Hepatocyte (in vitro differentiated cells): ENCODE data around the gene DIAPH3.
"Not testable (repeated sequence)": the region's sequence is repeated elsewhere in the genome, so short reads cannot be mapped to it uniquely, and the experiment has no call there.

Experiments used
- EZH2phosphoT487 ChIP-seq: fragments of 200-600 bp; sonication (generic); IDR thresholded peaks from one replicate; pipeline ENCODE4 v1.6.1; 2018; ENCODE audit warnings: antibody characterized with exemption, mild to moderate bottlenecking, low read depth, moderate library complexity; ENCODE audit not compliant: unreplicated experiment, severe bottlenecking
- TF ChIP-seq, protein P1 (sequence below): fragments of 200-600 bp; sonication (generic); IDR thresholded peaks from 2 replicates; pipeline ENCODE4 v1.5.1; 2016; ENCODE audit warnings: antibody characterized with exemption, mild to moderate bottlenecking; ENCODE audit not compliant: poor library complexity

DNA sequence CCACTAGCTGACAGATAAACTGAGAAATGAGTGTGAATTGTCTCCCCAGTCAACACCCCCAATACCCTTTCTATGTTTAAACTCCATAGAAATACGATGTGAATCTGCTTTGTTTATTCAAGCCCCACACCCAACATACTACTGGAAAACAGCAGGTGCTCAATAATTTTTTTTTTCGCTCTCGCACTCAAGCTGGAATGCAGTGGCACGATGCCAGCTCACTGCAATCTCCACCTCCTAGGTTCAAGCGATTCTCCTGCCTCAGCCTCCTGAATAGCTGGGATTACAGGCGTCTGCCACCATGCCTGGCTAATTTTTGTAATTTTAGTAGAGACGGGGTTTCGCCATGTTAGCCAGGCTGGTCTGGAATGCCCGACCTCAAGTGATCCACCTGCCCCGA lies 123.1 kb downstream of the DIAPH3 start:
- TF ChIP-seq, protein P1, sequence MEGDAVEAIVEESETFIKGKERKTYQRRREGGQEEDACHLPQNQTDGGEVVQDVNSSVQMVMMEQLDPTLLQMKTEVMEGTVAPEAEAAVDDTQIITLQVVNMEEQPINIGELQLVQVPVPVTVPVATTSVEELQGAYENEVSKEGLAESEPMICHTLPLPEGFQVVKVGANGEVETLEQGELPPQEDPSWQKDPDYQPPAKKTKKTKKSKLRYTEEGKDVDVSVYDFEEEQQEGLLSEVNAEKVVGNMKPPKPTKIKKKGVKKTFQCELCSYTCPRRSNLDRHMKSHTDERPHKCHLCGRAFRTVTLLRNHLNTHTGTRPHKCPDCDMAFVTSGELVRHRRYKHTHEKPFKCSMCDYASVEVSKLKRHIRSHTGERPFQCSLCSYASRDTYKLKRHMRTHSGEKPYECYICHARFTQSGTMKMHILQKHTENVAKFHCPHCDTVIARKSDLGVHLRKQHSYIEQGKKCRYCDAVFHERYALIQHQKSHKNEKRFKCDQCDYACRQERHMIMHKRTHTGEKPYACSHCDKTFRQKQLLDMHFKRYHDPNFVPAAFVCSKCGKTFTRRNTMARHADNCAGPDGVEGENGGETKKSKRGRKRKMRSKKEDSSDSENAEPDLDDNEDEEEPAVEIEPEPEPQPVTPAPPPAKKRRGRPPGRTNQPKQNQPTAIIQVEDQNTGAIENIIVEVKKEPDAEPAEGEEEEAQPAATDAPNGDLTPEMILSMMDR, result not testable (repeated sequence)
- TF ChIP-seq EZH2phosphoT487, result not testable (repeated sequence)
